HG03460 (cell line): ENCODE results near the gene CREB3L2.
"Not testable (repeated sequence)": the region's sequence is repeated elsewhere in the genome, so short reads cannot be mapped to it uniquely, and the experiment has no call there.

Experiments
- ATAC-seq: cut with Tn5 transposase; IDR thresholded peaks from one replicate; pipeline ENCODE4 v1.9.1; 2021; ENCODE audit not compliant: unreplicated experiment

The CREB3L2 gene

GRCh38 chr7:138014686-138015085 is 12.8 kb upstream of the CREB3L2 start:
- ATAC-seq, result no peak

- not testable (repeated sequence) for ATAC-seq
Observed at GRCh38 chr7:138014201-138014600, 12.3 kb upstream of the CREB3L2 start.

GRCh38 chr7:138009350-138009653 is 7.4 kb upstream of the CREB3L2 start:
- no peak for ATAC-seq

GRCh38 chr7:138008588-138009349 is 6.9 kb upstream of the CREB3L2 start:
- ATAC-seq, result no peak

- ATAC-seq, result no peak
Observed at GRCh38 chr7:138008019-138008587, 6.2 kb upstream of the CREB3L2 start.

- ATAC-seq, result no peak
Observed at GRCh38 chr7:138006106-138006505, 4.2 kb upstream of the CREB3L2 start.

- no peak for ATAC-seq
Observed at GRCh38 chr7:138004936-138005335, 3.0 kb upstream of the CREB3L2 start.

- ATAC-seq, result no peak
Observed at GRCh38 chr7:138004046-138004445, 2.2 kb upstream of the CREB3L2 start.

GRCh38 chr7:138002828-138003189 is 923 bp upstream of the CREB3L2 start:
- ATAC-seq, result no peak

GRCh38 chr7:138002096-138002827 is 376 bp upstream of the CREB3L2 start:
- peak; percentile 95 for ATAC-seq

- no peak for ATAC-seq
Observed at GRCh38 chr7:138000081-138000701, 1.7 kb downstream of the CREB3L2 start.

GRCh38 chr7:137999496-138000080 is 2.3 kb downstream of the CREB3L2 start:
- ATAC-seq, result no peak

GRCh38 chr7:137998250-137998649 is 3.6 kb downstream of the CREB3L2 start:
- no peak for ATAC-seq

- ATAC-seq, result no peak
Observed at GRCh38 chr7:137996871-137997270, 5.0 kb downstream of the CREB3L2 start.

- ATAC-seq, result no peak
Observed at GRCh38 chr7:137996386-137996851, 5.5 kb downstream of the CREB3L2 start.

- ATAC-seq, result no peak
Observed at GRCh38 chr7:137994216-137994615, 7.7 kb downstream of the CREB3L2 start.

GRCh38 chr7:137993395-137993743 is 8.5 kb downstream of the CREB3L2 start:
- ATAC-seq, result no peak

GRCh38 chr7:137992550-137993394 is 9.1 kb downstream of the CREB3L2 start:
- ATAC-seq, result peak; percentile 44

- no peak for ATAC-seq
Observed at GRCh38 chr7:137992104-137992549, 9.8 kb downstream of the CREB3L2 start.

- ATAC-seq, result no peak
Observed at GRCh38 chr7:137990251-137990941, 11.5 kb downstream of the CREB3L2 start.
